Right hindlimb (tissue), 1 donor: ENCODE measurements around the gene ZSCAN5A.
A peak's percentile ranks its signal among the peaks of the same experiment; 100 is the strongest.
"Not testable (repeated sequence)": the region's sequence is repeated elsewhere in the genome, so short reads cannot be mapped to it uniquely, and the experiment has no call there.

Experiments
- DNase-seq: peaks from one replicate; pipeline ENCODE4 v3.0.0-alpha.2; 2018

ZSCAN5A gene

DNA sequence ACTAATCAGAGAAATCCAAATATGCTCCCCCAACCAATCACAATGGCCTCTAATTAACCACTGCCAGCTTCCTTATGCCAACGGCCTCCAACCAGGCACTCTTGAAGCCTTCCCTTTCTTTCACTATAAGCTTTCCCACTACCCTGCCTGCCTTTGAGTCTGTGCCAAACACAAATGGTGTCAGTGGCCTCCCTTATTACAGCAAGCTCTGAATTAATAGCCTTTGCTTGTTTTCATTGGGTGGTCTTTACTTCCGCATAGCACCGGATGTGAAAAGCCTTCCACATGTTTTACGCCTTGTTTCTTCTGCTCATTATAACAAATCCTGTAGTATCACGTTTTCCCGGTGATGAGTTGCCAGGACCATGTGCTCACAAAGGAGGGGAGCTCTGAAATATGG, 43.5 kb downstream of the ZSCAN5A start:
- no peak for DNase-seq

DNA sequence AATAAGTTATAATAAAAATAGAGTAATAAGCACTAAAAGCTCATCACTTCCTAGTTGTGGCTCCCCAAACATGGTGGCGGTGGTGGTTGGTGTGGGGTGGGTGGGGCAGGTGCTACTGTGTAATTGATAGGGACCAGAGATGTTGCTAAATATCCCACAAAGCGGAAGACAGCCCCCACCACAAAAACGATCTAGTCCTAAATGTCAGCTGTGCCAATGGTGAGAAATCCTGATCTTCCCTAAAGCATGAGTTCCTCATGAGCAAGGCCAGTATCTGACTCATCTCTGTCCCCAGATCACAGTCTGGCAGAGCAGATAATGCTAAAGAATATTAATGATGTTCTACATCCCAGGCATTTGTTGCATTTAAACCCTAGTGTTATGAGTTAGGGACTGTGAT, 44.0 kb downstream of the ZSCAN5A start:
- no peak for DNase-seq

DNA sequence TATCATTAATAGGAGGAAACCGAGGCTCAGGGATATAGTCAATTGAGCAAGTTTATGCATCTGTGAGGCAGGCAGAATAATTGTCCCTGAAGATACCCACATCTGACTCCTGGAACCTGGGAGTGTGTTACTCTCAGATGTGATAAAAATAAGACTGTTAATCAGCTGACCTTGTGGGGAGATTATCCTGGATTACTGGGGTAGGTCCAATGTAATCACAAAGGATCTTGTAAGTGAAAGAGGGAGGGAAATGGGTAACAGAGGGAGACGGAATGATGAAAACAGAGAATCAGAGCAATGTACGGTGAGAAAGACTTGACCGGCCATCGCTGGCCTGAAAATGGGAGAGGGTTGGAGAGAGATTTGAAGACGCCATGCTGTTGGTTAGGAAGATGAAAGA, 45.3 kb downstream of the ZSCAN5A start:
- no peak for DNase-seq

DNA sequence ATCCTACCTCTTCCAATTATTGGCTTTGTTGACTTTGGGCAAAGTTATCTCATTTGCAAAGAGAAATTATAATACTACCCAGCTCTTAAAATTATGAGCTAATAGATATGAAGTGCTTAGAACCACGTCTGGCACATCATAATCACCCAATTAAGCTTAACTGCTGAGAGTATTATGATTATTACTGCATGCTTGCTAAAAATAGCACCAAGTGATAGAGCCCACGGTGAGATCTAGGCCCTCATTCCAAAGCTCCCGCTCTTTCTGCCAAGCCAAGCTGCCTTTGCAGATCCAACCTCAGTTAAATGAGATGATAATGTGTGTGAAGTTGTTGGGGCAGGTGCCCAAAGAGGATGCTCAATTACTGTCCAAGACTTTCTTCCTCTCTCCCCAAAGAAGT, 48.6 kb downstream of the ZSCAN5A start:
- DNase-seq, result no peak

DNA sequence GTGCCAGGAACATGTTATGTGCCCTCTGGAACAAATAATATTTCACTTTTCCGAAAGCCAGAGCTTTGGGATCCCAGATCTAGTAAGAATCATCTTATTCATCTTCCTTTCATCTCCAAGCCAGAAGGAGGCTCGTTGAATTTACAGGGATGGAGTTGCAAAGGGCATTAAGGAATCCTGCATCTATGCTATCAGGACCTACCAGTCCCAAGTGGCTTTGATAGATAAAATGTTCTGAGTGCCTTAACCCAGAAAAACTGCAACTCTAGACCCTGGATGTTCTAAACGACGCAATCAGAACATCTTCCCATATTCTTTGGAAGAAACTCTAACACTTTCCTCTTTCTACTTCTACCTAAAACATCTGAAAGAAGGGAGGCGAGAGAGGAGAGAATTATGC, 51.3 kb downstream of the ZSCAN5A start:
- no peak for DNase-seq

DNA sequence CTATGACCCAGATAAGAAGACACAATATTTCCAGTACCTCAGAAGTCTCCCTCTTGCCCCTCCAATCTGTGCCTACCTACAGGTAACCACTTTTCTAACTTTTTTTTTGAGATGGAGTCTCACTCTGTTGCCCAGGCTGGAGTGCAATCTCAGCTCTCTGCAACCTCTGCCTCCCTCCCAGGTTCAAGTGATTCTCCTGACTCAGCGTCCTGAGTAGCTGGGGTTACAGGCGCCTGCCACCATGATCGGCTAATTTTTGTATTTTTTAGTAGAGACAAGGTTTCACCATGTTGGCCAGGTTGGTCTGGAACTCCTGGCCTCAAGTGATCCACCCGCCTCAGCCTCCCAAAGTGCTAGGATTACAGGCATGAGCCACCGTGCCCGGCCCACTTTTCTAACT, 52.7 kb downstream of the ZSCAN5A start:
- DNase-seq, result not testable (repeated sequence)

DNA sequence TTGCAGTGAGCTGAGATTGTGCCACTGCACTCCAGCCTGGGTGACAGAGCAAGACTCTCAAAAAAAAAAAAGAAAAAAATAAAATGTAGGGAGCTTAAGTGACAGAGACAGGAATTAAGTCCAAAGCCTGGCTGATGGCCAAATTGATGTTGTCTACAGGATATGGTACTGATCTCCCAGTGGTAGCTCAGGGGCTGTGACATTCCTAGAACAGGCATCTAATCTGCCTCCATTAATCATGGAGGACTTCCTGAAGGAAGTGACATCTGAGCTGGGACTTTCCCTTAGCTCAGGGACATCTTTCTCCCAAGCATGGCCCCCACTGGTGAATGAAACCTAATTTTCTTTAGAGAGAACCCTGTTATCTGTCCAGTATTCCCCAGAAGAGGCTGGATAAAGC, 53.5 kb downstream of the ZSCAN5A start:
- no peak for DNase-seq

DNA sequence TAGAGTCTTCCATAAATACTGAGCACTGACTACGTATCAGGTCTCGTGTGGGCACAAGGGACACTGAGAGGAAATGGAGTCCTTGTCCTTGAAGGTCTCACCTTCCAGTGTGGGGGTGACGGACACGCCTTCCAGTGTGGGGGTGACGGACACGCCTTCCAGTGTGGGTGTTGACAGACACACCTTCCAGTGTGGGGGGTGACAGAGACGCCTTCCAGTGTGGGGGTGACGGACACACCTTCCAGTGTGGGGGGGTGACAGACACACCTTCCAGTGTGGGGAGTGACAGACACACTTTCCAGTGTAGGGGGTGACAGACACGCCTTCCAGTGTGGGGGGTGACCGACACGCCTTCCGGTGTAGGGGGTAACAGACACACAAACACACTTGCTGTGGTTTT, 56.4 kb downstream of the ZSCAN5A start:
- DNase-seq, result no peak

DNA sequence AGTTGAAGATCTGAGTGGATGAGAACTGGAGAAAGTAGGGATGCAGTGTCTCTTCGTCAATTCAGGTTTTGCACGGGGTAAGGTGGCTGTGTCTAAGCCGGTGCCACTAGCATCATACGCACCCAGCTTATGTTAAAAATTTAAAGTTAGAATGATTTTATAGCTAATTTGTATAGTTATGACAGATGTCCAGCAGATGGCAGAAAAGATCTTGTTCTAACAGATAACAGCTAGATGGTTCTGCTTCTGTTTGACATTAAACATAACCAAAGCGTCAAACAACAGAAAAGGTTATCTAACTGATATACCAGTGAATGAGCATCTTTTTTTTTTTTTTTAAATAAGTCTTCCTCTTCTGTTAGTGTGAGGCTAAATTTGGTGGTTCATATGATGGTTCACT, 60.9 kb downstream of the ZSCAN5A start:
- no peak for DNase-seq

DNA sequence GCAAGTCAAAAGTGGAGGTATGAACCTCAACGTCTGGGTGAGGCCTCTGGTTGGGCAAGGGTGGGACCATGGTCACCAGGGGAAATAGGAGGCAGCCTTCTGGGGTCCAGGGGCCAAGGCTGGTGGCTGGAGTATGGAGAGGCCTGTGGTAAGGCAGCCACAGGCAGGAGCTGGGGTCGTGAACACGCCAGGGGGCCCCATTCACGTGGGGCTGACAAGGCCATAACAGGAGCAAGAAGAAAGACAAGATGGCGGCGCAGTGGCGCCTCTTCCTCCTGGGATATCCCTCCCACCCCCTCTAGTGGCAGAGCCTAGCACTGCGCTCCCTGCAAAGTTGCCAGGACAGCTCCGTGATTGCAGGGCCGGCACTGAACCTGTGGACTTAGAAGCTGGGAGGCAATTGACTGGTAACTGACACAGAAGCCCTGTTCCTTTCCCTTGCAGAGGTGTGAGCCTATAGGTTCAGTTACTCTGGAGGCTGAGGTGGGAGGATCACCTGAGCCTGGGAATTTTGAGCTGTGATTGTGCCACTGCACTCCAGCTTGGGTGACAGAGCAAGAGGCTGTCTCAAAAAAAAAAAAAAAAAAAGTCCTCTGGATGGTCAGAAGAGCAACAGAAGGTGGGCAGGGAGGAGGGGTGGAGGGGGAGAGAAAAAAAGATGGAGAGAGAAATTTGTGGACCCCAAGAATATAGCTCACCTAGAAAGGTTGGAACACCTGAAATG, 61.8 kb downstream of the ZSCAN5A start:
- DNase-seq, result peak; percentile 45

DNA sequence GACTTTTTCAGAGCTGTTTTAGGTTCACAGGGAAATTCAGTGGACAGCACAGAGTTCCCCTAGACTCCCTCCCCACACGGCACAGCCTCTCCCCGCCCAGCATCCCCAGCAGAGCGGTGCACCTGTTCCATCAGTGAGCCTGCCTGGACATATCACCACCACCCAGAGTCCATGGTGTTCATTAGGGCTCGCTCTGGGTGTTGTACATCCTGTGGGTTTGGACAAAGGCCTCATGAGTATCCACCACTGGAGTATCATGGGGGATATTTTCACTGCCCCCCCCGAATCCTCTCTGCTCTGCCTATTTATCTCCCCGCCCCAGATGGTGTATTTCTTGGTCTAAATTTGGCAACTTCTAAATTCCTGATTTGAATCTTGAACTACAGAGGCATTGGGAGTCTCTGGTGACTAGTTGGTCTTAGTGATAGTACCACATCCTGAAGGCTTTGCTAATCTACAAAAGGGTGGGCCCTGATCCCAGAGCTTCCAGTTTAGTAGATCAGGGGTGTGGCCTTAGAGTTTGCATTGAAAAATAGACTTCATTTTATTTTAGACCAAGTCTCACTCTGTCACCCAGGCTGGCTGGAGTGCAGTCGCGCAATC, 65.8 kb downstream of the ZSCAN5A start:
- DNase-seq, result not testable (repeated sequence)

DNA sequence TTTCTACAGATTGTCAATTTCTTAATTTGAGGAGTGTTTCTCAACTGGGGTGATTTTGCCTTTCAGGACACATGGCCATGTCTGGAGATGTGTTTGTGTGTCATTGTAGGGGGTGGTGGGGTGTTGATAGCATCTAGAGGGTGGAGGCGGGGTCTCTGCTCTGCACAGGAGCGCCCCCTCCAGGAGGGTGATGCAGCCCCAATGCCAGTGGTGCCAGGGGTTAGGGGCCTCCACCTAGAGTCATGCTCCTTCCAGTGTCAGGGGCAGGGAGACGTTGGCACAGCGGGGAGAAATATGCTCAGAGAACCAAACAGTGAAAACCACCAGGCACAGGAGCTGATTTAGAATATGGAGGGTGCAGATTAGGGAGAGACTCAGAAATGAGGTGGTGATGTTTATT, 68.9 kb downstream of the ZSCAN5A start:
- not testable (repeated sequence) for DNase-seq

DNA sequence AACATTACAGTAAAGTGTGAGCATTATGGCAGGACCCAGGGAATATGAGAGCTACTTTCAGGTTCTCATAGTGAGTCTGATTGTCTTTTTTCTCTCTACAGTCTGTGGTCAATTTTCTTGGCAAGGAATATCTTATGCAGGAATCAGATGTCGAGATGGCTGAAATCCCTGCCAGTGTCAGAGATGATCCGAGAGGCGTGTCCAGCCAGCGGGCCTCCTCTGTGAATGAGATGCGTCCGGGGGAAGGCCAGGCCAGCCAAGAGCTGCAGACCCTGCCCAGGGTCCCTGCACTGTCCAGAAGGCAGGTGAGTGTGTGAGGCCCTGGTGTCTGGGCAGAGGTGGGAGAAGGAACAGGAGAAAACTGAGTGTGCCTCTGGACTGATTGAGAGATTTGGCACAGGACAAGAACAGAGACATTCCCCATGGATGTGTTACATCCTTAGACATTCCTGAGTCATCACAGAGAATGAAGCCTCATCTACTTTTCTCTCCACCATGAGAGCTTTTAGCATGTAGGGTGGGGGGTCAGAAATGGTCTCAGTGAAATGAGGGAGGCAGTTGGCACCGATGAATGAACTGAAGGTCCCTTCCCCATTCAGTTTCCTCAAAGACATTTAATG, 69.4 kb downstream of the ZSCAN5A start:
- DNase-seq, result no peak

DNA sequence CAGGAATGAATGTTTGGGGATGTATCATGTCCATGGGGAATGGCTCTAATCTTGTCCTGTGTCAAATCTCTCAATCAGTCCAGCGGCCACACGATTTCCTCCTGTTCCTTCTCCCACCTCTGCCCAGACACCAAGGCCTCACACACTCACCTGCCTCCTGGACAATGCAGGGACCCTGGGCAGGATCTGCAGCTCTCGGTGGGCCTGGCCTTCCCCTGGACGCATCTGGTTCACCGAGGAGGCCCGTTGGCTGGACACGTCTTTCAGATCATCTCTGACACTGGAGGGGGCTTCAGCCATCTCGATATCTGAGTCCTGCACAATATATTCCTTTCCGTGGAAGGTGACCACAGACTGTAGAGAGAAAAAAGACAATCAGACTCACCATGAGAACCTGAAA, 91.2 kb downstream of the ZSCAN5A start:
- no peak for DNase-seq

DNA sequence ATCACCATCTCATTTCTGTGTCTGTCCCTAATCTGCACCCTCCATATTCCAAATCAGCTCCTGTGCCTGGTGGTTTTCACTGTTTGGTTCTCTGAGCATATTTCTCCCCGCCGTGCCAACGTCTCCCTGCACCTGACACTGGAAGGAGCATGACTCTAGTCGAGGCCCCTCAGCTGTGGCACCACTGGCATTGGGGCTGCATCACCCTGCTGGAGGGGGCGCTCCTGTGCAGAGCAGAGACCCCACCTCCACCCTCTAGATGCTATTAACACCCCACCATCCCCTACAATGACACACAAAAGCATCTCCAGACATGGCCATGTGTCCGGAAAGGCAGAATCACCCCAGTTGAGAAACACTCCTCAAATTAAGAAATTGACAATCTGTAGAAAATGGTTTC, 91.7 kb downstream of the ZSCAN5A start:
- DNase-seq, result no peak

DNA sequence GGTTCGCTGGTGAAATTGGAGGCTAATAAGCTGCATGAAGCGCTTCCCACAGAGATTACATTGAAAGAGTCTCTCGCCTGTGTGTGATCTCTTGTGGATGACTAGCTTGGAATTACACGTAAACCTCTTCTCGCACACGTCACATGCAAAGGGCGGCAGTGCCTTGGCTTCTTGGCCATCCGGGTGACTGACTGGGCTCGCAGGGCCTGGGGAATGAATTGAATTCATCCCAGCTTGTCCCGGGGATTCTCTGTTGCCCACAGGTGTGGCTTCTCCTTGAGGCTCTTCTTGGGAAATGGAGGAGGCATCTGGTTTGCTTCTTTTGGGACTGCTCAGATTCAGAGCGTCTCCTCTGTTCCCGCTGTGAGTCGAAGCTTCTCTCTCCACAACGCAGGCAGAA, 92.8 kb downstream of the ZSCAN5A start:
- DNase-seq, result no peak

DNA sequence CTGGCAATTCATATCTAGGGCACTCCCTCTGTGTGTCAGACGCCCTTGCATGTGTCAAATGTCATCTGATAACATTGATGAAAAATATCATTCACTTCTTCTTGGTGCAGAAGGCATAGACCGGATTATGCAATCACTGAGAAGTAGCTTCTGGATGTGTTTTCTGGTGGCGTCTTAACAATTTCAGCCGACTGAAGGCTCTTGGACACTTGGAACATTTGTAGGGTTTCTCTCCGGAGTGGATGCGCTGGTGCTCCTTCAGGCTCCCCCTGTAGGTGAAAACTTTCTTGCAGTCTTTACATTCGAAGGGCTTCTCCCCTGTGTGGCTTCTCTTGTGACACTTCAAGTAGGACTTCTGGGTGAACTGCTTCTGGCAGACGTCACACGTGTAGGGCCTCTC, 93.2 kb downstream of the ZSCAN5A start:
- DNase-seq, result not testable (repeated sequence)

DNA sequence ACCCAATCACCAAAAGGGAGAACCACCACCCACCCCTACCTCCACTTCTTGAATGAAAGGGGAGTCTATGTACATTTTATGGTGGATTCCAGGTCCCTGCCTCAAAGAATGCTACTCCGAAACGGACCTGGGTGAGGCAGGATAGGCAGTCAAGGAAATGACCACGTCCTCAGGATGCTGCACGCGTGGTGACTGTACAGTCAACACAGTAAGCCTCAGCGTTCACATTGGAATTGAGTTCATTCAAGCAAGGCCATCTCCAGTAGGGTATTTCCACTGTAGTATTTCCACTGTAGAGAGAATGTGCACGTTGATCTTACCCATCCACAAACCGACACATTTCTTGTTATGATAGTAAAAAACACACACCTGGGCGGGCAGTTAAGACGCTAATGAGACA, 95.7 kb downstream of the ZSCAN5A start:
- no peak for DNase-seq

DNA sequence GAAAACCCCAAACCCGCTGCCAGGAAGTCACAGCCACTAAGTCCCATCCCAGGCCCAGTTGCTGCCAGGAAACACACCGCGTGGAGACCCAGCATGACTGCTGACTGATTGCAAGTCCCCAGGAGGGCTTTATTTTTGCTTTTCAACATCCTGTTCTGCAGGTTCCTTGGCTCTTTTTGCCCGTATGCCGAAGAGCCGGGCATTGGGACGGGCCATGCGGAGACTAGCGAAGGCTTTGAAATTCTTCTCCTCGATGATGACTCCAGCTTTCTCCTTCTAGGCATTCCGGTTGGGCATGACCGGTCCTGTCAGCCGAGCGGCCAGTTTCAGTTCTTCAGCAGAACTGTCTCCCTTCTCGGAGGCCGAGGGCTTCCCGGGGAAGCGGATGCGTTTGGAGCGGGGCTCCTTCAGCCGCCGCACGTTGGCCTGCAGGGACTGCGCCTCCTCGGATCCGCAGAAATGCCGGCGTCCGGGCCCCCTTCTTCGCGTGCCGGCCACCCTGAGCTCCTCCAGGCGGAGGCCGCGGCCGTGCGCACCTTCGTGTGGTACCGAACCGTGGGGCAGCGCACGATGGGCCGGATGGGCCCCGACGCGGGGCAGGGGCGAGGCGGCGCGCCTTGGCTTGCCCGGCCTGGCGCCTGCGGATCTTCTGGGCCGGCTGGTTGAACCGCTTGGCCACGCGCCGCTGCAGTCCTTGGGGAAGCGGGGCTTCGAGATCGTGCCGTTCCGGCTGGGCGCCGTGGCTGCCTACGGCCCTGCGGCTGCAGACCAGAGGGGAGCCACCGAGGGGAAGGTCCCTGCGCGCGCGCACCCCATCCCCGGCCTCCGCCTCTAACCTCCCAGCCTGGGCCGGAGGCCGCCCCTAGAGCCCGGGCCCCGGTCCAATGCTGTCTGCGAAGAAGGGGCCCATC, 97.3 kb downstream of the ZSCAN5A start:
- DNase-seq, result peak; percentile 39

DNA sequence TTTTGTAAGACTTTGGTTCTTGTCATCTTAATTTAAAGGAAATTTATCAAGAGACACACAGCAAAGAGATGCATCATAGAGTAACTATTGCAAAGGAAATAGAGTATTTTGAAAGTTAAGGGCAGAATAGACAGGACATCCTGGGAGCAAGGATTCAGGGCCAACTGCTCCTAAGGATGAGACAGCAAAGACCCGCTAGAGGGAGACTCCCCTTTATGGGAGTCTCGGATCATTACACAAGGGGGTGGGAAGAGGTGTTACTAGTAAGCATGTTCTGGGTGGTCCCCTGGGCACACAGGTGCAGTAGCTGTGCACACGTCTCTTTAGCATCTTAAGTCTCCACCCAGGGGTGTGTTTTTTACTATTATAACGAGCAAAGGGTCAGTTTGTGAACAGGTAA, 102.9 kb downstream of the ZSCAN5A start:
- no peak for DNase-seq

DNA sequence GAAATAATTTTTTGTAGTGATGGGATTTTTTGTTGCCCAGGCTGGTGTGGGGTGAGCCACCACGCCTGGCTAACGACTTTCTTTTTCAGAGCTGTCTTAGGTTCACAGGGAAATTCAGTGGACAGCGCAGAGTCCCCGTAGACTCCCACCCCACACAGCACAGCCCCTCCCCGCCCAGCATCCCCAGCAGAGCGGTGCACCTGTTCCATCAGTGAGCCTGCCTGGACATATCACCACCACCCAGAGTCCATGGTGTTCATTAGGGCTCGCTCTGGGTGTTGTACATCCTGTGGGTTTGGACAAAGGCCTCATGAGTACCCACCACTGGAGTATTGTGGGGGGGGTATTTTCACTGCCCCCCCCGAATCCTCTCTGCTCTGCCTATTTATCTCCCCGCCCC, 104.6 kb downstream of the ZSCAN5A start:
- DNase-seq, result not testable (repeated sequence)

DNA sequence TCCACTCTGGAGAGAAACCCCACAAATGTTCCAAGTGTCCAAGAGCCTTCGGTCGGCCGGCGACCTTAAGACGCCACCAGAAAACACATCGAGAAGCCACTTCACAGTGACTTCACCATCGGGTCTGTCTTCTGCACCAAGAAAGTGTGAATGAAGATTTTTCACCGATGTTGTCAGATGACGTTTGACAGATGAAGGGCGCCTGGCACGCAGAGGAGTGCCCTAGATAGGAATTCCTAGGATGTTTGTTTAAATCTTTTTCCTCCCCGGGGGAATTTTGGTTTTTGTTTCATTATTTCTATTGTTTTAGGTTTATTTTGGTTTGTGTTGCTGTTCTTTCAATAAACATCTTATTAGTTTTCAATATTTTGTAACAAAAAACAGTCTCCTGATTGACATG, 105.5 kb downstream of the ZSCAN5A start:
- no peak for DNase-seq

DNA sequence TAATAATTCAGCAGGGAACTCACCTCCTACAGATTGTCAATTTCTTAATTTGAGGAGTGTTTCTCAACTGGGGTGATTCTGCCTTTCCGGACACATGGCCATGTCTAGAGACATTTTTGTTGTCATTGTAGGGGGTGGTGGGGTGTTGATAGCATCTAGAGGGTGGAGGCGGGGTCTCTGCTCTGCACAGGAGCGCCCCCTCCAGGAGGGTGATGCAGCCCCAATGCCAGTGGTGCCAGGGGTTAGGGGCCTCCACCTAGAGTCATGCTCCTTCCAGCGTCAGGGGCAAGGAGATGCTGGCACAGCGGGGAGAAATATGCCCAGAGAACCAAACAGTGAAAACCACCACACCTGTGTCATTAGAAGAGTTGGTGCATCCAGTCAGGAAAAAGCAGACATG, 107.1 kb downstream of the ZSCAN5A start:
- DNase-seq, result not testable (repeated sequence)
